ENCODE data around the gene RGS8.

DNA sequence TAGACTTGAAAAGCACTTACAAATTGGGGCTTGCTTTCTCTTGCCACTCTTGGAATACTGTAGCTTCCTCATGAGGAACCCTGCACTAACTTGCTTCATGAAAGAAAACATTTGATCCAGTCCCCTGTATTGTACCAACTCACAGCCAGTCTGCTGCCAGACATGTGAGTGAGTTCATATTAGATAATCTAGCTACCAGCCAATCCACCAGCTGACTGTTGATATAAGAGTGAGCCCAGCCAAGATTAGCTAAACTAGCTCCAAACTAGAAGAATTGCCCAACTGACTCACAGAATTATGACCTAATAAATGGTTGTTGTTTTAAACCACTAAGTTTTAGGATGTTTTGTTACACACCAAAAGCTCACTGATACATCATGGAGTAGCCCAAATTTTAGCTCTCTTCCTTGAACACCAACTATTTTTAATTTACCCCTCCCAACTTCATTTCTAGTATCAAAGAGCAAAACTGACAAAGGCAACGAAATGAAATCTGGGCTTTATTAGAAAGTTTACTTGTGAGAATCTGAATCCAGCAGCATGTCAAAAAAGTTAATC is 6.6 kb upstream of the RGS8 start:
- TF ChIP-seq, protein P1, sequence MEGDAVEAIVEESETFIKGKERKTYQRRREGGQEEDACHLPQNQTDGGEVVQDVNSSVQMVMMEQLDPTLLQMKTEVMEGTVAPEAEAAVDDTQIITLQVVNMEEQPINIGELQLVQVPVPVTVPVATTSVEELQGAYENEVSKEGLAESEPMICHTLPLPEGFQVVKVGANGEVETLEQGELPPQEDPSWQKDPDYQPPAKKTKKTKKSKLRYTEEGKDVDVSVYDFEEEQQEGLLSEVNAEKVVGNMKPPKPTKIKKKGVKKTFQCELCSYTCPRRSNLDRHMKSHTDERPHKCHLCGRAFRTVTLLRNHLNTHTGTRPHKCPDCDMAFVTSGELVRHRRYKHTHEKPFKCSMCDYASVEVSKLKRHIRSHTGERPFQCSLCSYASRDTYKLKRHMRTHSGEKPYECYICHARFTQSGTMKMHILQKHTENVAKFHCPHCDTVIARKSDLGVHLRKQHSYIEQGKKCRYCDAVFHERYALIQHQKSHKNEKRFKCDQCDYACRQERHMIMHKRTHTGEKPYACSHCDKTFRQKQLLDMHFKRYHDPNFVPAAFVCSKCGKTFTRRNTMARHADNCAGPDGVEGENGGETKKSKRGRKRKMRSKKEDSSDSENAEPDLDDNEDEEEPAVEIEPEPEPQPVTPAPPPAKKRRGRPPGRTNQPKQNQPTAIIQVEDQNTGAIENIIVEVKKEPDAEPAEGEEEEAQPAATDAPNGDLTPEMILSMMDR (IDR thresholded peaks at IDR 0.05) = no peak
- no peak for TF ChIP-seq POLR2A (IDR thresholded peaks at IDR 0.05)
- no peak for TF ChIP-seq POLR2AphosphoS5 (IDR thresholded peaks at IDR 0.05)

Measured in prostate gland (tissue), 2 donors.